ENCODE measurements around the gene BTBD9. TPM values are rescaled to one million over a fixed set of nuclear protein-coding genes. Genes with fewer than 3 reads are reported as not detected.

Gene BTBD9
- total RNA-seq, 1 donor from 2014 or later, result 47.9 TPM

DNA sequence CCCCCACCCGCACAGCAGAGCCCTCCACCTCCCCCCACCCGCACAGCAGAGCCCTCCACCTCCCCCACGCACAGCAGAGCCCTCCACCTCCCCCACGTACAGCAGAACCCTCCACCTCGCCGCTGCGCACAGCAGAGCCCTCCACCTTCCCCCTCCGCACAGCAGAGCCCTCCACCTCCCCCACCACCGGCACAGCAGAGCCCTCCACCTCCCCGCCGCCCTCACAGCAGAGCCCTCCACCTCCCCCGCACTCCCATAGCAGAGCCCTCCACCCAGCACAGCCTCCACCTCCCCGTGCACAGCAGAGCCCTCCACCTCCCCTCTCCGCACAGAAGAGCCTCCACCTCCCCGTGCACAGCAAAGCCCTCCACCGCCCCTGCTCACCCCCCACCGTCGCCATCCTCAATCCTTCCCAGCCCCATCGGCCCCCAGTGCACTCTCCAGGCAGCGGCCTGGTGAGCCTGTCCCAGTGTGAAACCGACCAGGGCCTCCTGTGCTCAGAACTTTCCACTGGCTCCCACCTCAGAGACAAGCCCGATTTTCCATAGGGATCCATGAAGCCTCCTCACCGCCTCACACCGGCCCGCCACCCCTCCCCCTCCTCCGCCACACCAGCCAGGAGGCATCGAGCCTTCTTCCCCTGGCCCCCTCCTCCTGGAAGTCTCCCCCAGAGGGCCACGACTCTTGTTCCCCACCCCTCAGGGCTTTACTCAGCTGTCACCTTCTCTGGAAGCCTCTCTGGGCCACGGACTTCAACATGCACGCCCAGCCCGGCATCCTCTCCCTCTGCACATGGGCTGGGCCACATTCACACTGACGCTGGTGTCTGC, 473.1 kb downstream of the BTBD9 start:
- no peaks in the 10 kb centered on the region for H3K27me3 ChIP-seq
- no peak overlapping the region for H3K27ac ChIP-seq
- H3K36me3 ChIP-seq, result no peaks in the 10 kb centered on the region
- no peaks in the 10 kb centered on the region for H3K4me1 ChIP-seq
- intact Hi-C loops (cut with DNase I), result no loop called here
- H3K4me3 ChIP-seq, result no peak overlapping the region
- no peaks in the 10 kb centered on the region for H3K9me3 ChIP-seq
- DNase-seq, result no peak
- ATAC-seq, result no peak
- TF ChIP-seq, protein P1, sequence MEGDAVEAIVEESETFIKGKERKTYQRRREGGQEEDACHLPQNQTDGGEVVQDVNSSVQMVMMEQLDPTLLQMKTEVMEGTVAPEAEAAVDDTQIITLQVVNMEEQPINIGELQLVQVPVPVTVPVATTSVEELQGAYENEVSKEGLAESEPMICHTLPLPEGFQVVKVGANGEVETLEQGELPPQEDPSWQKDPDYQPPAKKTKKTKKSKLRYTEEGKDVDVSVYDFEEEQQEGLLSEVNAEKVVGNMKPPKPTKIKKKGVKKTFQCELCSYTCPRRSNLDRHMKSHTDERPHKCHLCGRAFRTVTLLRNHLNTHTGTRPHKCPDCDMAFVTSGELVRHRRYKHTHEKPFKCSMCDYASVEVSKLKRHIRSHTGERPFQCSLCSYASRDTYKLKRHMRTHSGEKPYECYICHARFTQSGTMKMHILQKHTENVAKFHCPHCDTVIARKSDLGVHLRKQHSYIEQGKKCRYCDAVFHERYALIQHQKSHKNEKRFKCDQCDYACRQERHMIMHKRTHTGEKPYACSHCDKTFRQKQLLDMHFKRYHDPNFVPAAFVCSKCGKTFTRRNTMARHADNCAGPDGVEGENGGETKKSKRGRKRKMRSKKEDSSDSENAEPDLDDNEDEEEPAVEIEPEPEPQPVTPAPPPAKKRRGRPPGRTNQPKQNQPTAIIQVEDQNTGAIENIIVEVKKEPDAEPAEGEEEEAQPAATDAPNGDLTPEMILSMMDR (IDR thresholded peaks at IDR 0.05), result no peak

DNA sequence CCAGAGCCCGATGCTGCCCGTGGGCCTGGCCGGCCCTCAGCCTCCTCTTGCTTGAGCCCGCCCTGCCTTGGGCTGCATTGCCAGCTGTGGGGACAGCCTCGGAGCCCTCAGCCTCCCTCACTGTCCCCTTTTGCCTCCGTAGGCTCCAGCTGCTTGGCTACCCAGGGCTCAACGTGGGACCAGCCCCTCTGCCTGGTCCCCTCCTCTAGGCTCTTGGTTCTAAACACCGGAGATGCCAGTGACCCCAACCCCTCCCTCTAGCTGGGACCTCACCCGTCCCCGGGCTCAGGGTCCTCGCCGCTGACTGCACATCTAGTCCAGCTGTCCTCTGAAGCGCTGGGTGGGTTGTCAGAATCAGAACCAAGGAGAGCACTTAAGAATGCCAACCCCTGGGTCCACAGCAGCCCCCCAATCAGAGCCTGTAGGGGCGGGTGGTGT, 475.0 kb downstream of the BTBD9 start:
- Histone ChIP-seq H3K36me3 (no peaks in the 10 kb centered on the region), H3K4me3 (no peak overlapping the region), H3K4me1 (no peaks in the 10 kb centered on the region), H3K27ac (no peak overlapping the region), H3K9me3 (no peaks in the 10 kb centered on the region), H3K27me3 (no peaks in the 10 kb centered on the region)
- ATAC-seq, result no peak
- intact Hi-C loops (cut with DNase I), result no loop called here
- no peak for DNase-seq
- TF ChIP-seq, protein P1 (IDR thresholded peaks at IDR 0.05), result no peak

DNA sequence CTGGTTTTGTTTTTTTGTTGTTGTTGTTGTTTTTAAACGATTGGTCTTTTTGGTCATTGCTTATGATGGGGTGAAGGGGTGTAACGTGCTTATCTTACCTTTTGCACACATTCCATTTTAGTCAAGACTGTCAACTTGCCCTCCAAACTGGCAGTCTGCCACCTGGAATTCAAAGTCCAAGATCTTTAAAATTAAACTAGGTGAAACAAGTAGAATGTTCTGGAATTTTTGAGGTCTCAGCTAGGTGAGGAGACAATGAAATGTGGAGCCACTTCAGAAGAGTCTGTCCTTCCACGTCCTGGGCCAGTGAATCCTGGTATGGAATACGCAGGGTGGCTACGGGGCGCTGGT, 475.6 kb downstream of the BTBD9 start:
- H3K9me3 ChIP-seq, result no peaks in the 10 kb centered on the region
- H3K27ac ChIP-seq, result no peak overlapping the region
- no peak for DNase-seq
- no peaks in the 10 kb centered on the region for H3K36me3 ChIP-seq
- no peak overlapping the region for H3K4me3 ChIP-seq
- no peaks in the 10 kb centered on the region for H3K27me3 ChIP-seq
- ATAC-seq, result no peak
- no peaks in the 10 kb centered on the region for H3K4me1 ChIP-seq
- TF ChIP-seq, protein P1 (IDR thresholded peaks at IDR 0.05), result no peak
- intact Hi-C loops (cut with DNase I), result no loop called here

DNA sequence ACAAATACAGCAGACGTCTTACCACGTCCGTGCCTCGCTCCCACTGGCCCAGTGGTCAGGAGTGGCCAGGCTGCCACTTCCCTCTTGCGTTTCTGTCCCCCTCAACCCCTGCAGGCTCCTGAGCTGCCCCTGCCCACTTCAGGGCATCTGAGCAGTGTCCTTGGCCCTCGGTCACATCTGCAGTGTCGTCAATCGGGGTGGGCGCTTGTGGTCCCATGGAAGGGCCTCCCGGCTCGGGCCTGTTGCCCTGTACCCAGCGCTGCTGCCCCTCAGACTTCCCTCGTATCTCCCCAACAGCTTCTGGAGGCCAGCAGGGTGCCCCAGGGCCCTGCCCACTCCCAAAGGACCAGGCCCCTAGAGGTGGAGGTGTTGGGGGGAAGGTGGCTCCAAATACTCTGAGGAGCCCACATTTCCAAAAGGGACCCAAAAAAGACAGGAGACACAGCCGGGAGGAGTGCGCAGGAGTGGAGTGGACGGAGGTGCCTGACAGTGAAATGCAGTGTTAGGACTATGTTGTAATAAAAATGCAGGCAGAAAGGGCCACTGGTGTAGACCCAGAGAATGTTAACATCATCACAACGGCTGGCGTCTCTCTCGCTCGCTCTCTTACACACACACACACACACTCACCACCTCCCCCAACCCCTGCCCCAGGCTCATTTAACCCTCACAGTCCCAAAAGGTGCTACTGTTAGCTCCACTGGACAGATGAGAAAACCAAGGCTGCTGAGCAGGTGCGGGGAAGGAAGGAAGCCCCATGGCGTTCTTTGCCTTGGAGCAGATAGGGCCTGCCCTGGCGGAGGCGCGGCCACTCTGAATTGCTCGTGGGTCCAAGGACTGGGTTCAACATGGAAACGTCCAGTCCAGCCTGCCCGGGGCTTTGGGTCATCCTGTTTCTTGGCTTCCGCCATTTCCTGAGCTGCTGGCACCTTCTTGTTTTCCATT, 476.3 kb downstream of the BTBD9 start:
- TF ChIP-seq, protein P1 (IDR thresholded peaks at IDR 0.05), result no peak
- Histone ChIP-seq H3K4me3 (no peak overlapping the region), H3K27me3 (no peaks in the 10 kb centered on the region), H3K27ac (no peak overlapping the region), H3K36me3 (no peaks in the 10 kb centered on the region), H3K4me1 (no peaks in the 10 kb centered on the region), H3K9me3 (no peaks in the 10 kb centered on the region)
- peak; percentile 49 for DNase-seq
- no peak for ATAC-seq
- intact Hi-C loops (cut with DNase I), result no loop called here

DNA sequence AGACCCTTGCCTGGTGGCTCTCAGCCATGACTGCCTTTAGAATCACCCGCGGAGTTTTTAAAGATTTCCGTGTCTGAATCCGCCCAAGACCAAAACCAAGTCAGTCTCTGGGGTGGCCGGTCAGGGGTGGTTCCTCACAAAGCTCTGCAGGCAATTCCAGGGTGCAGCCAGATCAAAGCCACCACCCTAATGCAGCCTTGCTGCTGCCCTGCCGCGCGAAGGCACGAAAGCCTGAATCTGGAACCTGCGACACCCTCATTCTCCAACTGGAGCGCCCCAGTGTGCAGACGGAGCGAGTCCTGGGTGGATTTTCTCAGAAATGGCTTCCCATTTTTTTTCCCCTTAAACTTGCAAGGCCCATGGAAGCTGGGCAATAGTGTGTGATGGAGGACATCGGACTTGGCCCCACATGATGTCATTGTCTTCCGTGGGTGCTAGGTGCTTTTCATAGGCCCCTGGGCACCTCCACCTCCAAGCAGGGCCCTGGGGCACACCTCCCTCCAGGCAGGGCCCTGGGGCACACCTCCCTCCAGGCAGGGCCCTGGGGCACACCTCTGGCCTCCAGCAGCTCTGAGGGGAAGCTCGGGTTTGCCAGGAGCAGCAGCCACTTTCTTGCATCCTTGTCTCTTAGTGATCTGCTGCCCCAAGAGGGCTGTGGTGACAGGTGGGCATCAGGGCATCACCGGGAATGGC, 477.1 kb downstream of the BTBD9 start:
- H3K27me3 ChIP-seq, result no peaks in the 10 kb centered on the region
- no peak overlapping the region for H3K27ac ChIP-seq
- DNase-seq (peak; percentile 34), ATAC-seq (no peak)
- no peaks in the 10 kb centered on the region for H3K36me3 ChIP-seq
- no peaks in the 10 kb centered on the region for H3K9me3 ChIP-seq
- no peak overlapping the region for H3K4me3 ChIP-seq
- TF ChIP-seq, protein P1 (IDR thresholded peaks at IDR 0.05), result no peak
- intact Hi-C loops (cut with DNase I), result no loop called here
- no peaks in the 10 kb centered on the region for H3K4me1 ChIP-seq

Measured in upper lobe of right lung (tissue), 1 donor.